Activated T-cell treated with anti-CD3 and anti-CD28 coated beads, Interleukin-2, amount 50 U/mL, for 4 hours (primary cell): ENCODE results near the gene CCDC136. TPM values are rescaled to one million over a fixed set of nuclear protein-coding genes. Genes with fewer than 3 reads are reported as not detected.

Experiments used
- ATAC-seq, 2 donors: fragments of 200-7000 bp; cut with Tn5 transposase; one replicate each; pipeline ENCODE4 v1.10.0; 2021
- DNase-seq: peaks from one replicate; pipeline ENCODE4 v3.0.0-alpha.2; 2020
- H3K27me3 Mint-ChIP-seq: one replicate; pipeline ENCODE4 v1.8.0; 2021; ENCODE audit warnings: low read depth, mixed read lengths
- H3K36me3 Mint-ChIP-seq: one replicate; pipeline ENCODE4 v1.8.0; 2022; ENCODE audit warnings: mixed read lengths; ENCODE audit not compliant: insufficient read depth
- H3K4me1 Mint-ChIP-seq: one replicate; pipeline ENCODE4 v1.8.0; 2021; ENCODE audit warnings: low read depth, mixed read lengths
- H3K4me3 Mint-ChIP-seq: one replicate; pipeline ENCODE4 v1.8.0; 2021; ENCODE audit warnings: mild to moderate bottlenecking, moderate library complexity, mixed read lengths
- H3K9me3 Mint-ChIP-seq: one replicate; pipeline ENCODE4 v1.8.0; 2021; ENCODE audit warnings: mixed read lengths
- total RNA-seq, 3 donors: library from RNA; stranded (reverse); gene quantifications; one replicate each; pipeline ENCODE4 v1.2.1, GENCODE V29; 2021

CCDC136 gene
- total RNA-seq, 3 donors from 2014 or later: 2.1 to 3.3 (median 3.3) TPM

DNA sequence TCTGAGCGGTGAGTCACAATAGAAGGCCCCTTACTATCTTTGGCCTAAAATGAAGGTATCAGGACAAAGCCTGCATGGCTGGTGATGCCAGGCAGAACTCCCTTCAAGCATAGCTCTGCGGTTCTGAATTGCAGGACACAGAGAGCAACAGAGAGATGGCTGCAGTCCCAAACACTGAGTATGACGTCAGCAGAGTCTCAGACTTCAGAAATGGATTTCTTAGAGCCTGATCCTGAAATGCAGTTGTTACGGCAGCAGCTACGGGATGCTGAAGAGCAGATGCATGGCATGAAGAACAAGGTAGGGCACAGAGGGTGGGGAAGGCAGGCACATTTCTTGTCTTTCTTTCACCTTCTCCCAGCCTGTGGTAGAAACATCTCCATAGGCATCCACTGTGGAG is 13.5 kb downstream of the CCDC136 start:
- peaks cover 10% of the 10 kb centered on the region for H3K36me3 Mint-ChIP-seq
- no peak overlapping the region for H3K4me3 Mint-ChIP-seq
- DNase-seq (no peak), ATAC-seq (no peak)
- H3K9me3 Mint-ChIP-seq: no peaks in the 10 kb centered on the region
- H3K4me1 Mint-ChIP-seq: no peaks in the 10 kb centered on the region
- no peaks in the 10 kb centered on the region for H3K27me3 Mint-ChIP-seq

- ATAC-seq (no peak), DNase-seq (no peak)
- no peaks in the 10 kb centered on the region for H3K4me1 Mint-ChIP-seq
- no peaks in the 10 kb centered on the region for H3K9me3 Mint-ChIP-seq
- H3K4me3 Mint-ChIP-seq: no peak overlapping the region
- H3K27me3 Mint-ChIP-seq: no peaks in the 10 kb centered on the region
- peaks cover 10% of the 10 kb centered on the region for H3K36me3 Mint-ChIP-seq
Measured at GRCh38 chr7:128807191-128807590, 15.4 kb downstream of the CCDC136 start.

DNA sequence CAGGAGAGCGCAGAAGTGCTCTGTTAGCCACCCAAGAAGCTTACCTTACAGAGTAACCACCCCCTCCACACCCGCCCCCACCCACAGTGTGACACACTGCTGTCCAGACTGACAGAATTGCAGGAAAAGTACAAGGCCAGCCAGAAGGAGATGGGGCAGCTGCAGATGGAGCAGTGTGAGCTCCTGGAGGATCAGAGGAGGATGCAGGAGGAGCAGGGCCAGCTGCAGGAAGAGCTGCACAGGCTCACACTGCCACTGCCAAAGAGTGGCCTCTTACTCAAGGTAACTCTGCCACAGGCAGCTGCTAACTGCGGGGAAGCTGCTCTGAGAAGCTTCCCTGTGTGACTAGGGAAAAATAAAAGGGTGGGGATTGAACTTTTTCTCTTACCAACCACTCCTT is 17.6 kb downstream of the CCDC136 start:
- H3K36me3 Mint-ChIP-seq: peaks cover 10% of the 10 kb centered on the region
- no peaks in the 10 kb centered on the region for H3K9me3 Mint-ChIP-seq
- H3K27me3 Mint-ChIP-seq: no peaks in the 10 kb centered on the region
- no peaks in the 10 kb centered on the region for H3K4me1 Mint-ChIP-seq
- ATAC-seq (no peak), DNase-seq (no peak)
- H3K4me3 Mint-ChIP-seq: no peak overlapping the region

- Mint-ChIP-seq H3K9me3 (no peaks in the 10 kb centered on the region), H3K27me3 (peaks cover 2% of the 10 kb centered on the region)
- ATAC-seq: no peak
Measured at GRCh38 chr7:128810473-128810872, 18.7 kb downstream of the CCDC136 start.

GRCh38 chr7:128810997-128811396 is 19.2 kb downstream of the CCDC136 start:
- peaks cover 3% of the 10 kb centered on the region for H3K27me3 Mint-ChIP-seq
- H3K4me1 Mint-ChIP-seq: no peaks in the 10 kb centered on the region
- no peak for DNase-seq
- no peak overlapping the region for H3K4me3 Mint-ChIP-seq
- no peak for ATAC-seq
- H3K36me3 Mint-ChIP-seq: peaks cover 8% of the 10 kb centered on the region
- no peaks in the 10 kb centered on the region for H3K9me3 Mint-ChIP-seq

More at GRCh38 chr7:128810473-128810872, 18.7 kb downstream of the CCDC136 start:
- Mint-ChIP-seq H3K4me1 (no peaks in the 10 kb centered on the region), H3K36me3 (peaks cover 9% of the 10 kb centered on the region), H3K4me3 (no peak overlapping the region)
- DNase-seq: no peak

DNA sequence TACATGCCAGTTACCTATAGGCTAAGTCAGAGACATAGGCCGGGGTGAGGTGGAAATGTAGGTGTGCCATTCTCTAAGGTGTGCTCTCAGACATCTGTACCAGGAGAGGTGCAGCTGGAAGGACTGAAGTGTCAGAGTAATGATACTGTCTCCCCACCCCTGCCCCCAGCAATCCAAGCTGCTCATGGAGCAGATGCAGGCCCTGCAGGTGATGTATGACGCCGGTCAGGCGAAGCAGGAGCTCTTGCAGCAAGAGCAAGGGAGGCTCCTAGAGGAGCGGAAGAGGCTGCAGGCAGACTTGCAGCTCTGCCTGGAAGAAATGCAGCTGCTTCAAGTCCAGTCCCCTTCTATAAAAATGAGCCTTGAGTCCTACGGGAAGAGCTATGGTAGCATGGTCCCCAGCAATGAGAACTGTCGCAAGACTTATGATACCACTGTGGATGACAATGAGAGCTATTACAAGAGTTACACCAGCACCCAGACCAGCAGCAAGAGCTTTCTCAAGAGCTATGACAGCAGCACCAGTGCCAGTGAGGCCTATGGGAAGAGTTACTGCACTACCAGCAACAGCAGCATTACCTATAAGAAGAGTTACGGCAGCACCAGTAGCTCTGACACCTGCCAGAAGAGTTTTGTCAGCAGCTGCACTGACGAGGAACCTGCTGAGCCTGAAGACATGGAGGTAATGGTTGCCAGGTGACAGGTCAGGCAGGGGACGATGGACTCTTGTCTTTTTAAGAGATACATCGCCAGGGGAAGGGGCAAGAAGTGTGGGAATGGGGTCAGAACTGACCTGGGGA is 20.1 kb downstream of the CCDC136 start:
- peaks cover 2% of the 10 kb centered on the region for H3K36me3 Mint-ChIP-seq

DNA sequence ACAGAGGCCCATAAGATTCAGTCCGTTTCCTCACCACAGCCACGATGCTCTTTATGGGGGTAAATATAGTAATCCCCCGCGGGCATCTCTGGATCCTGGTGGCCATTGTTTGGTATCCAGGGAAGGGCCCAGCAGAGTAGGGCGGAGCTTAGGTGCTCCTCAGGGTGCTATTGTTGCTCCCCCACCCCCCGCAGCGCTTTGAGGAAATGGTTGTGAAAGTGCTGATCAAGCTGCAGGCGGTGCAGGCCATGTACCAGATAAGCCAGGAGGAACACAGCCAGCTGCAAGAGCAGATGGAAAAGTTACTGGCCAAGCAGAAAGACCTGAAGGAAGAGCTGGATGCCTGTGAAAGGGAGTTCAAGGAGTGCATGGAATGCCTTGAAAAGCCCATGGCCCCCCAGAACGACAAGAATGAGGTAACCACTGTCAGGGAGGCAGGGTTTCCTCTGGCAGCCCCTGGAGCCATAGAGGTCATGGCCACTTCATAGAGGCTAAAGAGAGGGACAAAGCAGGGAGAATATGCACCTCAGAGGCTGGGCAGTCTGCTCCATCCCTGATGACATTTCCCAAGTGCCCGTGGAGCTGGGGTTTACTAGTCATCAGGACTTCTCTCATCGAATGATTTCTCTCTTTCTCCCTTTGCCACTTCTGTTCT is 20.9 kb downstream of the CCDC136 start:
- no peak for ATAC-seq

More for the DNA sequence above, 20.1 kb downstream of the CCDC136 start:
- DNase-seq (no peak), ATAC-seq (no peak)
- Mint-ChIP-seq H3K4me3 (no peak overlapping the region), H3K4me1 (no peaks in the 10 kb centered on the region), H3K27me3 (peaks cover 3% of the 10 kb centered on the region), H3K9me3 (no peaks in the 10 kb centered on the region)

GRCh38 chr7:128814499-128814898 is 22.7 kb downstream of the CCDC136 start:
- Mint-ChIP-seq H3K9me3 (no peaks in the 10 kb centered on the region), H3K4me3 (no peak overlapping the region), H3K4me1 (no peaks in the 10 kb centered on the region), H3K36me3 (no peaks in the 10 kb centered on the region), H3K27me3 (peaks cover 3% of the 10 kb centered on the region)
- ATAC-seq: no peak
- DNase-seq: no peak

More for the DNA sequence above, 20.9 kb downstream of the CCDC136 start:
- Mint-ChIP-seq H3K27me3 (peaks cover 3% of the 10 kb centered on the region), H3K4me3 (no peak overlapping the region), H3K9me3 (no peaks in the 10 kb centered on the region), H3K36me3 (peaks cover 2% of the 10 kb centered on the region), H3K4me1 (no peaks in the 10 kb centered on the region)
- DNase-seq: no peak

DNA sequence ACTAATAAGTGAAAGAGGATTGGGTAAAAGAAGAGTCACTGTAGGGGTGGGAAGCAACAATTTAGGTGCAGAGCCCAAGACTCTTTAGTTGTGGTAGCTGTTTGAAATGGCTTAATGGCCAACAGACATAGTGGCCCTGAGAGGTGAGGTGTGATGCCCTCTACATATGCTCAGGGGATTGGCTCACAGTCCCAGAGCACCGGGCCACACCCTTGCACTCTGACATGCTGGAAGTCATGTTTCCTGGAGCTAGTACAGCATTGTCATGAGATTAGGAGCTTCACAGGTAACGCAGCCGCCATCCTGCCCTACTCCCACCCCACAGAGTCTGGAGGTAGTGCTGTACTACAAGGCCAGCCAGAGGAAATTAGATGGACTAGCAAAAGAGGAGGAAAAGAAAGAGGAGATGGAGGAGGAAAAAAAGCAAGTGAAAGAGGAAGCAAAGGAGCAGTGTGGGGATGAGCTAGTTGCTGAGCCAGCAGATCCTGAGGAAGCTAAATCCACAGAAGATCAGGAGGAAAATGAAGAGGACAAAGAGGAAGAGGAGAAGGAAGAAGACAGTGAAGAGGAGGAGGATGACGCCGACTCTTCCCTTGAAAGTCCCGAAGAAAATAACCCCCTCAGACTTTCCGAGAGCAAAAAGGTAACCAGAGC is 23.6 kb downstream of the CCDC136 start:
- Mint-ChIP-seq H3K36me3 (no peaks in the 10 kb centered on the region), H3K9me3 (no peaks in the 10 kb centered on the region), H3K27me3 (peaks cover 3% of the 10 kb centered on the region), H3K4me3 (no peak overlapping the region), H3K4me1 (peaks cover 4% of the 10 kb centered on the region)
- DNase-seq (no peak), ATAC-seq (no peak)

GRCh38 chr7:128818694-128819093 is 26.9 kb downstream of the CCDC136 start:
- Mint-ChIP-seq H3K27me3 (peaks cover 3% of the 10 kb centered on the region), H3K9me3 (no peaks in the 10 kb centered on the region)

DNA sequence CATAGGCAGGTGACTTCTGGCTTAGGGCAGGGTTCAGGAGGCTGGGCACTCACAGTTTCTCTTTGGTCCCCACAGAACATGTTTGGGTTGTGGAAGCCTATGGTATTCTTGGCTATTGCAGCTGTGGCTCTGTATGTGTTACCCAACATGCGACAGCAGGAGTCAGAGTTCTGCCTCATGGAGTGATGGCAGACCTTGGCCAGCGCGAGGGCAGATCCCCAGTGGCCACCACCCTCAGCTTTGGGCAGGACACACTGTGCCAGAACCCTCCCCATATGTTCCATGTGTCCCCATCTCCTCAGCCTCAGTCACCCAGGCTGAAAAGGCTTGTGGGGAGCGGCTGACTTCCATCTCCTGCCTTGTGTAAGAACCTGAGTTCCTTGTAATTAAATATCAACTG is 30.0 kb downstream of the CCDC136 start:
- no peaks in the 10 kb centered on the region for H3K36me3 Mint-ChIP-seq
- no peak overlapping the region for H3K4me3 Mint-ChIP-seq
- no peaks in the 10 kb centered on the region for H3K9me3 Mint-ChIP-seq
- peaks cover 4% of the 10 kb centered on the region for H3K4me1 Mint-ChIP-seq
- DNase-seq (no peak), ATAC-seq (no peak)
- peaks cover 4% of the 10 kb centered on the region for H3K27me3 Mint-ChIP-seq

More at GRCh38 chr7:128818694-128819093, 26.9 kb downstream of the CCDC136 start:
- Mint-ChIP-seq H3K4me1 (peaks cover 4% of the 10 kb centered on the region), H3K36me3 (no peaks in the 10 kb centered on the region), H3K4me3 (no peak overlapping the region)
- DNase-seq (no peak), ATAC-seq (no peak)

GRCh38 chr7:128826512-128826911 is 34.7 kb downstream of the CCDC136 start:
- DNase-seq: no peak
- no peak for ATAC-seq
- peaks cover 41% of the 10 kb centered on the region for H3K27me3 Mint-ChIP-seq
- H3K36me3 Mint-ChIP-seq: no peaks in the 10 kb centered on the region
- no peaks in the 10 kb centered on the region for H3K9me3 Mint-ChIP-seq
- peaks cover 12% of the 10 kb centered on the region for H3K4me1 Mint-ChIP-seq
- H3K4me3 Mint-ChIP-seq: no peak overlapping the region

DNA sequence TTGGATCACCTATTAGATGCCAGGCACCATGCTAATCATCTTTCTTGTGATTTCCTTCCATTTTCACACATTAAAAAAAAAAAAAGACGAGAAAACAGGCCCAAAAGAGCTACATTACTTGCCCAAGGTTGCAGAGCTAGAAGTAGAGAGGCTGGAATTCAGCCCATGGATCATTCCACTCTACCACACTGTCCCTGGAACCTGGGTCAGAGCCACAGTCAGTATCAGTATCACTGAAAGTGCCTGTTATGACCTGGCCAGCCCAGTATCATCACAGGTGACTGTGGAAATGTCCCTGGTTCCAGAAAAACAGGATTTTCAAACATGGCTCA is 35.1 kb downstream of the CCDC136 start:
- DNase-seq (no peak), ATAC-seq (no peak)
- H3K4me3 Mint-ChIP-seq: no peak overlapping the region
- H3K36me3 Mint-ChIP-seq: no peaks in the 10 kb centered on the region
- peaks cover 45% of the 10 kb centered on the region for H3K27me3 Mint-ChIP-seq
- peaks cover 12% of the 10 kb centered on the region for H3K4me1 Mint-ChIP-seq
- no peaks in the 10 kb centered on the region for H3K9me3 Mint-ChIP-seq

DNA sequence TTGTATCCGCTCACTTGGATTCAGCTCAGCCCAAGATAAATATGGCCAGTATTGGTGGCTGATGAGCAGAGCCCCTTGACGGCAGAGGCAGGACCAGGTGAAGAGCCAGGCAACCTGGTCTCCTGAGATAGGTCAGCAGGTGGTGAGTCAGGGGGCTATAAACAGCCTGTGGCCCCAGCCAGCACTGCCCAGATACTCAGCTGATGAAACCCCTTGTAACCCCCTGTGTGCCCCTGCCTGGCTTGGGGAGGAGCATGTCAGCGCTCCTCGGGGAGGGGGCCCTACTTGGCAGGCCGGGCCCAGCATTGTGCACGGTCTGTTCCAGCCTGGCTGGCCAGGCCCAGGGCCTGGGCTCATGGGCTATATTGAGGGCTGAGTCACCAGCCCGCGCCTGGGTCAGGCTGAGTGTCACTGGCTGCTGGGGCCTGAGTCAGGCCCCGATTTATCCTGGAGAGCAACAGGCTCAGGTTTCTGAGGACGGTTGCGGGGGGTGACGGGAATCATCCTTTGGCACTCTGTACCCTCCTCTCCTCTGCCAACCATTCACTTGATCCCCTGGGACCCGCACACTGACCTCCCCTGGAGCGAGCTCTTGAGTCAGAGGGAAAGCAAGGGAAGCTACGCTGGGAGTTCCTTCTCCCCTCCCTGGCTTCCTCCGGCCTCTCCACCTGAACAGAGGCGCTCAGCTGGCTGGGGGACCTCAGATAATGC is 35.6 kb downstream of the CCDC136 start:
- no peaks in the 10 kb centered on the region for H3K36me3 Mint-ChIP-seq
- DNase-seq (no peak), ATAC-seq (no peak)
- H3K4me3 Mint-ChIP-seq: no peak overlapping the region
- H3K9me3 Mint-ChIP-seq: no peaks in the 10 kb centered on the region
- H3K4me1 Mint-ChIP-seq: peaks cover 12% of the 10 kb centered on the region
- peaks cover 45% of the 10 kb centered on the region for H3K27me3 Mint-ChIP-seq
